ENCODE results near the gene MKRN1. TPM values are rescaled to one million over a fixed set of nuclear protein-coding genes. Genes with fewer than 3 reads are reported as not detected.

MKRN1 gene
- total and polyA plus RNA-seq, 2 of the 4 experiments (the other 2 are of a cell fraction): 47.2 to 83.0 TPM

- ChIA-PET CTCF (no interaction called here), POLR2A (ENCODE audit: unreplicated experiment) (no interaction called here)
- Histone ChIP-seq H4K91ac (ENCODE audit: insufficient read depth, low read depth, low read length) (no peak overlapping the region), H3K27ac (ENCODE audit: insufficient read depth, low read length) (no peak overlapping the region), H3K4me1 (ENCODE audit: control insufficient read depth, insufficient read depth, low read length) (no peaks in the 10 kb centered on the region), H3K56ac (ENCODE audit: extremely low read depth, insufficient read depth, low read length) (no peak overlapping the region), H4K8ac (ENCODE audit: low read depth in 2 of 2, low read length in 2 of 2) (no peak overlapping the region), H4K5ac (ENCODE audit: low read depth, low read length) (no peak overlapping the region), H2AK9ac (replicated peaks; ENCODE audit: low read depth, low read length, poor library complexity) (no peak overlapping the region), H2BK120ac (ENCODE audit: low read depth, low read length) (no peak overlapping the region), H2AFZ (replicated peaks; ENCODE audit: low read length, poor library complexity) (no peak overlapping the region), H3K23ac (ENCODE audit: low read depth, low read length) (no peak overlapping the region), H3K4me3 (ENCODE audit: insufficient read depth, low read depth, low read length) (no peak overlapping the region), H2AK5ac (ENCODE audit: low read depth, low read length) (no peak overlapping the region), H3K4me2 (ENCODE audit: low read depth, low read length) (no peak overlapping the region), H3K79me1 (ENCODE audit: low read depth in 1 of 2, low read length in 2 of 2) (no peaks in the 10 kb centered on the region), H3K18ac (ENCODE audit: low read depth, low read length) (no peak overlapping the region), H2BK5ac (ENCODE audit: low read depth, low read length, poor library complexity, severe bottlenecking) (no peak overlapping the region), H2BK20ac (ENCODE audit: low read depth, low read length) (no peak overlapping the region), H3K27me3 (ENCODE audit: control insufficient read depth, insufficient read depth, low read length) (no peaks in the 10 kb centered on the region), H3K4ac (ENCODE audit: low read depth, low read length) (no peak overlapping the region), H3K14ac (replicated peaks; ENCODE audit: low read depth, low read length) (no peak overlapping the region), H3K9me3 (ENCODE audit: control insufficient read depth, insufficient read depth, low read length) (no peaks in the 10 kb centered on the region), H4K20me1 (ENCODE audit: insufficient read depth, low read length) (no peaks in the 10 kb centered on the region), H3K9me1 (ENCODE audit: insufficient read depth, low read length) (peaks cover 7% of the 10 kb centered on the region; the same call in 1 of the 2 replicates), H3K36me3 (ENCODE audit: control insufficient read depth, insufficient read depth, low read length) (peaks cover 4% of the 10 kb centered on the region; the same call in 1 of the 2 replicates), H2BK15ac (ENCODE audit: low read depth, low read length) (no peak overlapping the region), H3K9ac (ENCODE audit: low read depth, low read length) (no peak overlapping the region)
- in situ Hi-C loops (cut with MboI; ENCODE audit: low sequenced_read_pairs) (no loop called here), intact Hi-C loops (cut with micrococcal nuclease) (no loop called here), dilution Hi-C loops (cut with HindIII; ENCODE audit: low sequenced_read_pairs, unreplicated experiment) (no loop called here)
- TF ChIP-seq RCOR1 (IDR thresholded peaks at IDR 0.05; ENCODE audit: insufficient replicate concordance, low read length): no peak
- TF ChIP-seq MAZ (IDR thresholded peaks at IDR 0.05; ENCODE audit: borderline replicate concordance, low read depth, low read length): no peak
- TF ChIP-seq MXI1 (IDR thresholded peaks at IDR 0.05; ENCODE audit: borderline replicate concordance, low read depth, low read length): no peak
- TF ChIP-seq BHLHE40 (IDR thresholded peaks at IDR 0.05; ENCODE audit: low read depth, low read length): no peak
- TF ChIP-seq RFX5 (IDR thresholded peaks at IDR 0.05; ENCODE audit: low read depth, low read length): no peak
- no peak for TF ChIP-seq RAD21 (IDR thresholded peaks at IDR 0.05; ENCODE audit: low read length)
- no peak for TF ChIP-seq CHD1 (IDR thresholded peaks at IDR 0.05; ENCODE audit: low read depth, low read length)
- no peak for TF ChIP-seq SMC3 (IDR thresholded peaks at IDR 0.05; ENCODE audit: low read depth, low read length)
- TF ChIP-seq MAFK (IDR thresholded peaks at IDR 0.05; ENCODE audit: low read depth, low read length): no peak
- TF ChIP-seq CTCF (conservative IDR thresholded peaks at IDR 0.05; ENCODE audit: low read depth, low read length): no peak
- TF ChIP-seq NFE2L2 (IDR thresholded peaks at IDR 0.05; ENCODE audit: low read depth, low read length): no peak
- TF ChIP-seq POLR2A (IDR thresholded peaks at IDR 0.05; ENCODE audit: low read depth, low read length): no peak
- TF ChIP-seq FOS (IDR thresholded peaks at IDR 0.05; ENCODE audit: low read depth, low read length): no peak
- no peak for TF ChIP-seq CEBPB (IDR thresholded peaks at IDR 0.05; ENCODE audit: low read depth, low read length)
- no peak for TF ChIP-seq USF2 (IDR thresholded peaks at IDR 0.05; ENCODE audit: low read depth, low read length)
- TF ChIP-seq ELK1 (IDR thresholded peaks at IDR 0.05; ENCODE audit: borderline replicate concordance, low read depth, low read length): no peak
- DNase-seq (no peak), ATAC-seq (ENCODE audit: low read depth) (no peak)
- no TSS peak for BruUV-seq (replicated peaks)
- no CpG with 5 or more reads among the region's 4 CpGs for whole genome bisulfite sequencing, 2 experiments (ENCODE audit: extremely low coverage in 2 of 2, insufficient read length in 1 of 2)
Observed at GRCh38 chr7:140448781-140449480, 30.4 kb downstream of the MKRN1 start.

All from IMR-90 (cell line).